ENCODE measurements around the gene UNC79.
"Not testable (repeated sequence)": the region's sequence is repeated elsewhere in the genome, so short reads cannot be mapped to it uniquely, and the experiment has no call there.

Gene UNC79

GRCh38 chr14:93490001-93490400, 59.3 kb downstream of the UNC79 start:
- no peak for DNase-seq (ENCODE audit: insufficient read length, low spot score)
- FAIRE-seq = no peak

GRCh38 chr14:93493054-93493453, 62.3 kb downstream of the UNC79 start:
- FAIRE-seq (no peak), DNase-seq (ENCODE audit: insufficient read length, low spot score) (no peak)

DNA sequence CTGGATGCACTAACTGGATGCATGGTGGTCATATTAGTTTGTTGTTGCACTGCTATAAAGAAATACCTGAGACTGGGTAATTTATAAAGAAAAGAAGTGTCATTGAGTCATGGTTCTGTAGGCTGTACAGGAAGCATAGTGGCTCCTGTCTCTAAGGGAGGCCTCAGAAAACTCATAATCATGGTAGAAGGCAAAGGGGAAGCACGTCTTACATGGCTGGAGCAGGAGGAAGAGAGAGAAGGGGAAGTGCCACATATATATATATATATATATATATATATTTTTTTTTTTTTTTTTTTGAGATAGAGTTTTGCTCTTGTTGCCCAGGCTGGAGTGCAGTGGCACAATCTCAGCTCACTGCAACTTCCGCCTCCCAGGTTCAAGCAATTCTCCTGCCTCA, 62.9 kb downstream of the UNC79 start:
- not testable (repeated sequence) for DNase-seq (ENCODE audit: insufficient read length, low spot score); FAIRE-seq

- no peak for FAIRE-seq
- no peak for DNase-seq (ENCODE audit: insufficient read length, low spot score)
Observed at GRCh38 chr14:93496856-93497741, 66.4 kb downstream of the UNC79 start.

- no peak for FAIRE-seq
- DNase-seq (ENCODE audit: insufficient read length, low spot score) = no peak
Observed at GRCh38 chr14:93510056-93510455, 79.3 kb downstream of the UNC79 start.

DNA sequence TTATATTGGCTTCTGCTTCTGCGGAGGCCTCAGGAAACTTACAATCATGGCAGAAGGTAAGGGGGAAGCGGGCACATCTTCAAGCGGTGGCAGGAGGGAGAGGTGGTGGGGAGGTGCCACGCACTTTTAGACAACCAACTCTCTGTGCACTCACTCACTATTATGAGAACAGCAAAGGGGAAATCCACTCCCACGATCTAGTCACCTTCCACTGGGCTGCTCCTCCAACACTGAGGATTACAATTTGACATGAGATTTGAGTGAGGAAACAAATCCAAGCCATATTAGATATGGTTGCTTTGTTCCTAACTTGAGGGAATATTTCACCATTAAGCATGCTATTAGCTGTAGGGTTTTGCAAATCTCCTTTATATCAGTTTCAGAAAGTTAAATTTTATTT, 80.3 kb downstream of the UNC79 start:
- FAIRE-seq (no peak), DNase-seq (ENCODE audit: insufficient read length, low spot score) (no peak)

- FAIRE-seq = no peak
- no peak for DNase-seq (ENCODE audit: insufficient read length, low spot score)
Observed at GRCh38 chr14:93520053-93520607, 89.4 kb downstream of the UNC79 start.

GRCh38 chr14:93522221-93522620, 91.5 kb downstream of the UNC79 start:
- no peak for FAIRE-seq

DNA sequence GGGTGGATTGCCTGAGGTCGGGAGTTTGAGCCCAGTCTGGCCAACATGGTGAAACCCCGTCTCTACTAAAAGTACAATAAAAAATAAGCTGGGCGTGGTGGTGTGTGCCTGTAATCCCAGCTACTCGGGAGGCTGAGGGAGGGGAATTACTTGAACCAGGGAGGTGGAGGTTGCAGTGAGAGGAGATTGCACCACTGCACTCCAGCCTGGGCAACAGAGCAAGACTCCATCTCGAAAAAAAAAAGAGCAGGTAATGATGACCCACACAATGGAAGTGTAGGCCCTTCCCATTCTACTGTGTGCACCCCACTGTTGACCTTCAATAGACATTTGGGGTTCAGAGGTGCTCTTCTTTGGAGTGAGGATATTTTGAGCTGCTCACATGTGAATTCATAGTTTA, 94.5 kb downstream of the UNC79 start:
- DNase-seq (ENCODE audit: insufficient read length, low spot score); FAIRE-seq: not testable (repeated sequence)

More at GRCh38 chr14:93522221-93522620, 91.5 kb downstream of the UNC79 start:
- no peak for DNase-seq (ENCODE audit: insufficient read length, low spot score)

- no peak for FAIRE-seq
- DNase-seq (ENCODE audit: insufficient read length, low spot score) = no peak
Observed at GRCh38 chr14:93525696-93526451, 95.1 kb downstream of the UNC79 start.

GRCh38 chr14:93527203-93527607, 96.5 kb downstream of the UNC79 start:
- FAIRE-seq (no peak), DNase-seq (ENCODE audit: insufficient read length, low spot score) (no peak)

- DNase-seq (ENCODE audit: insufficient read length, low spot score) (no peak), FAIRE-seq (no peak)
Observed at GRCh38 chr14:93528884-93529558, 98.3 kb downstream of the UNC79 start.

DNA sequence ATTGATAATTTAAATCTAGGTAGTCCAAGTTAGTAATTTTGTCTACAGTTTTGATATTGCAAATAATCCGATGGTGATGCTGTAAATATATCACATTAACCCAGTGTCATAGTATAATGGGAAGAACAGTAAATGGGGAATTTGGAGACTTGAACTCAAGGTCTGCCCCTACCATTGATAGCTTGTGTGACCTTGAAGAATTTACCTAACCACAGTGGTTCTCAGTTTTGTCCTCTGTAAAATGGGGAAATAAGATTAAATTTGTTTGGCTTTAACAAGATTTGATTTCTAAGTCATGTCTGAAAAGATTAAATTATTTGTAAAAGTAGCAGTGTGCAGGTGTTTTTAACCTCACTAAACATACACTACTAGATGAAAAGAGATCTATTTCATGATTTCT, 100.9 kb downstream of the UNC79 start:
- no peak for FAIRE-seq
- no peak for DNase-seq (ENCODE audit: insufficient read length, low spot score)

GRCh38 chr14:93532541-93532940, 101.8 kb downstream of the UNC79 start:
- DNase-seq (ENCODE audit: insufficient read length, low spot score) = no peak
- FAIRE-seq = no peak

DNA sequence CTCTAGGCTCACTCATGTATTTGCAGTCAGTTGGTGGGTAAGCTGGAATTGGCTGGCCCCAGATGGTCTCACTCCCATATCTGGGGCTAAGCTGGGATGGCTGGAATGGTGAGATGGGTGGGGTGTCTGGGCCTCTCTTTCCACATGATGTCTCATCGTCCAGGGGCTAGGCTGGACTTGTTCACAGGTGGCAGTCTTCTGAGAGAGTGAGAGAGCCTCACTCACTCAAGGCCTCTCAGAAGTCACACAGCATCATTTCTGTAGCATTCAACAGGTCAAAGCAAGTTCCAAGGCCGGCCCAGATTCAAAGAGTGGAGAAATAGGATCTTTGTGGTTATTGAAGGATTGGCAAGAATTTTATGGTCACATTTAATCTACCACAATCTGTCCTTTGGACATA, 102.7 kb downstream of the UNC79 start:
- FAIRE-seq (no peak), DNase-seq (ENCODE audit: insufficient read length, low spot score) (no peak)

DNA sequence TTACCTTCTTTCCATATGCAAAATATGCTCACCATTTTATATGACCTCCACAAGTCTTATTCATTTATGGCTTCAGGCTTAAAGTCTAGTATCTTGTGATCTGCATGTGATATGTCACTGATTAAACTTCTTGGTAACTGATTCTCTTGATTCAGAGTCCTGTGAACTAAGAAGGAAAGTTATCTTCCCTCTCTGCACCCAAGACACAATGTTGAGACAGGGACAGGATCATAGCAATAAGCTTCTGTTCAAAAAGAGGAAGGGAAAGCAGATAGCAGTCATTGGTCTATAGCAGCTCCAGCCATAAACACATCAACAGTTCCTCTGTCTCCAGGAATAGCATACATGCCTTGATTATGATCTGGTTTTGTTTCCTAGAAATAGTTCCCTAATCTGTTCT, 103.1 kb downstream of the UNC79 start:
- FAIRE-seq (no peak), DNase-seq (ENCODE audit: insufficient read length, low spot score) (no peak)

- no peak for DNase-seq (ENCODE audit: insufficient read length, low spot score)
- FAIRE-seq = no peak
Observed at GRCh38 chr14:93535537-93535936, 104.8 kb downstream of the UNC79 start.

DNA sequence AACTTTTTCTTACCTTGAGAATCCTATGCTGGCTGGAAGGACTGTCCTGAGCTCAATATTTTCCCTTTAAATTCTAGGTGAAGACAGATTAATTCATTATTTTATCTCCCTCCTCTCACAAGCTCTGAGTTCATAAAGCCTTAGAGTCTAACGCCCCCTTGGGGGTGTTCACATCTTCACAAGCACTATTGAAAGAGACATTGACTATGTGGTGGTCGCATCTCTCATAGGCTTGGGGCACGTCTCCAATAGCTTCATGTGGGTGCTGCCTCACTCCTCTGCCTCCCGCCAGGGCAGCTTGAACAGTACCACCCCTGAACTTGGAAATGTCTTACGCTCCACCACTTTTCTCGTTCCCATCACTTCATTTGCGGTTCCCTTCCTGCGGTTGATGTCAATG, 106.2 kb downstream of the UNC79 start:
- FAIRE-seq = no peak
- peak; percentile 15 for DNase-seq (ENCODE audit: insufficient read length, low spot score)

- no peak for DNase-seq (ENCODE audit: insufficient read length, low spot score)
- no peak for FAIRE-seq
Observed at GRCh38 chr14:93537951-93538350, 107.2 kb downstream of the UNC79 start.

- no peak for DNase-seq (ENCODE audit: insufficient read length, low spot score)
- no peak for FAIRE-seq
Observed at GRCh38 chr14:93538413-93538812, 107.7 kb downstream of the UNC79 start.

GRCh38 chr14:93540235-93540634, 109.5 kb downstream of the UNC79 start:
- FAIRE-seq = no peak
- DNase-seq (ENCODE audit: insufficient read length, low spot score) = no peak

Data from HTR-8/SVneo (cell line).